K562 (cell line): ENCODE data around the gene COA7. TPM values are rescaled to one million over a fixed set of nuclear protein-coding genes. Genes with fewer than 3 reads are reported as not detected.

ENCODE experiments used
- ATAC-seq: fragments of 200-7000 bp; cut with Tn5 transposase; 3 replicates; pipeline ENCODE4 v1.9.1; 2020; ENCODE audit warnings: moderate library complexity
- BruUV-seq: library from RNA; stranded (reverse); fragments of 400-500 nt; replicated peaks from 2 replicates; lab custom pipeline; 2021; lab: Mats Ljungman, UMichigan
- CTCF ChIA-PET: fragments of 300-600 bp; formaldehyde crosslinking; extraction: SDS; loops from one replicate; lab custom pipeline; 2021; ENCODE audit warnings: low intra/inter-chr PET ratio; lab: Yijun Ruan, JAX
- POLR2A ChIA-PET: fragments of 300-600, 350-650 bp; sonication (Branson Sonifier 250); formaldehyde crosslinking; extraction: SDS; loops from one replicate; lab custom pipeline; 2021; ENCODE audit warnings: antibody characterized with exemption, inconsistent platforms; lab: Yijun Ruan, JAX
- DNase-seq, 4 experiments: peaks; one replicate each; pipeline versions ENCODE4 v3.0.0 to v3.0.0-alpha.2; 2011 to 2018; ENCODE audit warnings: low spot score in 3 of 4, mixed read lengths in 3 of 4; ENCODE audit errors: extremely low read depth in 1 of 4
- FAIRE-seq: peaks from 2 replicates; lab custom pipeline; 2011; peaks lifted over from hg19 to GRCh38; lab: Jason Lieb, UNC
- H2AFZ ChIP-seq: 2 replicates; pipeline ENCODE4 v1.6.0; 2011; ENCODE audit warnings: low read depth, low read length, control low read depth, inconsistent platforms
- H3K27ac ChIP-seq: fragments of 200-600 bp; 3 replicates; pipeline ENCODE4 v1.8.0; 2011; ENCODE audit warnings: low read depth, mild to moderate bottlenecking, control low read depth, inconsistent platforms, low read length, moderate library complexity, mixed read lengths; ENCODE audit errors: extremely low read depth
- H3K27me3 ChIP-seq, 2 experiments: fragments of 300-600 bp in 1 of 2; 2 replicates in 1 of 2; 3 replicates in 1 of 2; pipeline versions ENCODE4 v1.6.0 to v1.8.0; 2011; ENCODE audit warnings: inconsistent platforms in 2 of 2, low read length in 2 of 2, mild to moderate bottlenecking in 1 of 2, mixed read lengths in 1 of 2, moderate library complexity in 1 of 2; ENCODE audit not compliant: control insufficient read depth in 2 of 2, insufficient read depth in 2 of 2
- H3K36me3 ChIP-seq: fragments of 300-600 bp; 3 replicates; pipeline ENCODE4 v1.8.0; 2011; ENCODE audit warnings: mild to moderate bottlenecking, low read length, inconsistent platforms; ENCODE audit not compliant: control insufficient read depth, insufficient read depth
- H3K4me1 ChIP-seq, 2 experiments: fragments of 200-600 bp in 1 of 2; replicated peaks in 1 of 2; 2 replicates in 1 of 2; 3 replicates in 1 of 2; pipeline versions ENCODE4 v1.5.1 to v1.8.0; 2011; ENCODE audit warnings: inconsistent platforms in 2 of 2, low read length in 2 of 2, mild to moderate bottlenecking in 1 of 2, mixed read lengths in 1 of 2, moderate library complexity in 1 of 2; ENCODE audit not compliant: control insufficient read depth in 2 of 2, insufficient read depth in 2 of 2
- H3K4me2 ChIP-seq: 2 replicates; pipeline ENCODE4 v1.6.1; 2011; ENCODE audit warnings: low read length, control low read depth, inconsistent platforms, mixed read lengths; ENCODE audit not compliant: insufficient read depth
- H3K4me3 ChIP-seq: fragments of 200-600 bp; sonication (generic), shearing (Covaris generic); 2 replicates; pipeline ENCODE4 v1.5.1; 2016; ENCODE audit warnings: control low read depth, inconsistent platforms
- H3K79me2 ChIP-seq: fragments of 200-600 bp; 3 replicates; pipeline ENCODE4 v1.8.0; 2011; ENCODE audit warnings: low read length, inconsistent platforms; ENCODE audit not compliant: control insufficient read depth, insufficient read depth
- H3K9ac ChIP-seq, 2 experiments: 2 replicates each; pipeline versions ENCODE4 v1.6.0 to v1.6.1; 2011; ENCODE audit warnings: low read depth in 2 of 2, low read length in 2 of 2, control low read depth in 1 of 2, inconsistent platforms in 1 of 2, mild to moderate bottlenecking in 1 of 2, mixed read lengths in 1 of 2; ENCODE audit not compliant: insufficient read depth in 1 of 2
- H3K9me1 ChIP-seq: one replicate; pipeline ENCODE4 v1.6.0; 2011; ENCODE audit warnings: inconsistent platforms, mild to moderate bottlenecking, low read length, moderate library complexity; ENCODE audit not compliant: control insufficient read depth, insufficient read depth
- H3K9me3 ChIP-seq: replicated peaks from 2 replicates; pipeline ENCODE4 v1.5.1; 2011; ENCODE audit warnings: low read depth, low read length, inconsistent platforms; ENCODE audit not compliant: control insufficient read depth, insufficient read depth
- H4K20me1 ChIP-seq: replicated peaks from 2 replicates; pipeline ENCODE4 v1.6.1; 2011; ENCODE audit warnings: low read length, inconsistent platforms, mixed read lengths; ENCODE audit not compliant: control insufficient read depth, insufficient read depth
- ADNP ChIP-seq: fragments of 200-800 bp; sonication (Bioruptor generic); IDR thresholded peaks from 2 replicates; pipeline ENCODE4 v1.6.1; 2016; ENCODE audit warnings: missing genetic modification characterization, missing compliant biosample characterization
- BCOR ChIP-seq: fragments of 450-650 bp; IDR thresholded peaks from 2 replicates; pipeline ENCODE4 v1.6.1; 2016
- CBX1 ChIP-seq: sonication (generic); IDR thresholded peaks from 2 replicates; pipeline ENCODE4 v1.6.1; 2016; ENCODE audit warnings: antibody characterized with exemption, low read depth, mild to moderate bottlenecking
- KDM1A ChIP-seq, 2 experiments: fragments of 450-650 bp; IDR thresholded peaks; 2 replicates each; pipeline ENCODE4 v1.6.1; 2016; ENCODE audit warnings: mild to moderate bottlenecking in 2 of 2
- NR1H2 ChIP-seq: sonication (generic); formaldehyde crosslinking; IDR thresholded peaks from 2 replicates; pipeline ENCODE4 v1.4.0; 2020; ENCODE audit warnings: mild to moderate bottlenecking, missing genetic modification reagents
- PHF20 ChIP-seq: fragments of 450-650 bp; IDR thresholded peaks from 2 replicates; pipeline ENCODE4 v1.6.1; 2018; ENCODE audit not compliant: partially characterized antibody
- PHTF2 ChIP-seq: fragments of 250-450 bp; sonication (Bioruptor Pico); IDR thresholded peaks from 2 replicates; pipeline ENCODE4 v1.5.0; 2021; ENCODE audit warnings: mild to moderate bottlenecking
- RBM25 ChIP-seq: fragments of 200-400 bp; formaldehyde crosslinking; IDR thresholded peaks from 2 replicates; pipeline ENCODE4 v1.6.1; 2018; ENCODE audit warnings: low read length, low read depth, moderate library complexity; ENCODE audit not compliant: severe bottlenecking
- SMARCA5 ChIP-seq: fragments of 450-650 bp; IDR thresholded peaks from 2 replicates; pipeline ENCODE4 v1.6.1; 2016
- TBP ChIP-seq: optimal IDR thresholded peaks from 2 replicates; pipeline ENCODE3; 2011; ENCODE audit warnings: low read depth, low read length, improper control_type of control experiment
- ZFP36 ChIP-seq: fragments of 150-350 bp; IDR thresholded peaks from 2 replicates; pipeline ENCODE4 v1.6.1; 2018; ENCODE audit warnings: low read length, low read depth; ENCODE audit not compliant: partially characterized antibody
- ZNF384 ChIP-seq: IDR thresholded peaks from 2 replicates; pipeline ENCODE4 v1.6.1; 2012; ENCODE audit warnings: low read depth, low read length, improper control_type of control experiment
- ZNF431 ChIP-seq: sonication (generic); formaldehyde crosslinking; IDR thresholded peaks from 2 replicates; pipeline ENCODE4 v1.8.0; 2022; ENCODE audit warnings: mild to moderate bottlenecking, missing genetic modification reagents
- ZNF444 ChIP-seq: fragments of 250-450 bp; sonication (Bioruptor Pico); IDR thresholded peaks from 2 replicates; pipeline ENCODE4 v1.4.0; 2020; ENCODE audit warnings: mild to moderate bottlenecking, moderate library complexity
- ZNF77 ChIP-seq: fragments of 250-450 bp; sonication (Bioruptor Pico); IDR thresholded peaks from 2 replicates; pipeline ENCODE4 v1.5.0; 2020
- WGBS: fragments of 100-300 bp; shearing (Covaris generic); methylation state at CpG from one replicate; pipeline ENCODE4 v1.1.6; 2016; ENCODE audit warnings: low coverage, mixed read lengths; ENCODE audit not compliant: insufficient coverage; ENCODE audit errors: missing lambda C conversion rate; 5-methylcytosine and 5-hydroxymethylcytosine counted together
- in situ Hi-C: fragments of 300-500 bp; cut with MboI; formaldehyde crosslinking; loops from 4 replicates; pipeline ENCODE4 v1.15.0; 2018; ENCODE audit warnings: inconsistent platforms, mixed read lengths
- intact Hi-C: fragments of 100-400 bp; cut with micrococcal nuclease; formaldehyde crosslinking; loops from 2 replicates; pipeline ENCODE4 v1.14.2; 2022
- polyA plus RNA-seq, 8 experiments: library from polyadenylated mRNA; depleted of rRNA in 4 of 8; stranded (reverse) in 5 of 8; unstranded in 3 of 8; fragments of >200 nt; fragmentation: Nextera tagmentation in 2 of 8; fragmentation: Illumina TruSeq in 1 of 8; extraction: Ambion mirVana in 2 of 8; extraction: Trizol in 1 of 8; gene quantifications; 2 replicates each; pipeline versions ENCODE4 v1.2.1 to v1.2.3, GENCODE V29; 2011 to 2014; ENCODE audit warnings: inconsistent platforms in 1 of 8, missing spikeins in 1 of 8
- total RNA-seq, 7 experiments: library from RNA; depleted of rRNA in 6 of 7; stranded (reverse); fragments of >200 nt in 6 of 7; fragmentation: Illumina TruSeq in 2 of 7; extraction: Trizol in 2 of 7; gene quantifications; 2 replicates each; pipeline versions ENCODE4 v1.2.1 to v1.2.3, GENCODE V29; 2011 to 2021; ENCODE audit warnings: low replicate concordance in 1 of 7

COA7 gene
- total and polyA plus RNA-seq, 9 of the 15 experiments (the other 6 are each of a cell fraction or from before 2014, with no cell fraction given): 19.4 to 82.8 (median 51.0) TPM

GRCh38 chr1:52739699-52740467, 41.7 kb upstream of the COA7 start:
- in situ Hi-C loops: no loop called here
- H3K4me1 ChIP-seq: peaks cover 12 to 13% of the 10 kb centered on the region in 2 experiments; a peak in 4 of 5 replicates
- ChIA-PET POLR2A (interaction anchor here (0.7 to 2.4 kb wide), 5 partner anchors 10 to 39 kb away, joined by 3 to 15 read pairs (median 6); partner anchors contain the start of gene ZYG11B), CTCF (no interaction called here)
- H2AFZ ChIP-seq: no peak overlapping the region
- no peak overlapping the region for H3K4me2 ChIP-seq
- 47% methylated on average over 4 of the region's 4 CpGs for WGBS
- H3K27ac ChIP-seq: no peak overlapping the region
- ATAC-seq (no peak), DNase-seq (no peak), FAIRE-seq (no peak)
- peak; percentile 85 for TF ChIP-seq RBM25
- no peak for TF ChIP-seq ZNF384
- TF ChIP-seq KDM1A (IDR thresholded peaks at IDR 0.05): peak; percentile 19 to 62; a peak in 2 of 4 replicates
- peak; percentile 37 for TF ChIP-seq ZFP36
- TF ChIP-seq BCOR: peak; percentile 72
- TF ChIP-seq SMARCA5: 0 out of 2 replicates have a peak, but pooled peaks have one; percentile 12
- no peak for TF ChIP-seq TBP
- no peak for TF ChIP-seq ZNF77 (CRISPR knock-in tag)
- no peak for TF ChIP-seq ZNF444 (CRISPR knock-in tag)
- TF ChIP-seq ZNF431 (CRISPR knock-in tag): no peak
- peak; percentile 26 for TF ChIP-seq PHF20
- peak; percentile 57 for TF ChIP-seq ADNP (tag)
- TF ChIP-seq NR1H2 (CRISPR knock-in tag): no peak
- TF ChIP-seq PHTF2 (CRISPR knock-in tag): no peak
- 0 out of 2 replicates have a peak, but pooled peaks have one; percentile 27 for TF ChIP-seq CBX1
- intact Hi-C loops: no loop called here
- no peaks in the 10 kb centered on the region for H3K36me3 ChIP-seq
- no peak overlapping the region for H3K4me3 ChIP-seq
- no peak overlapping the region for H3K9ac ChIP-seq
- H3K9me1 ChIP-seq: no peaks in the 10 kb centered on the region
- no peaks in the 10 kb centered on the region for H3K27me3 ChIP-seq
- peaks cover 17% of the 10 kb centered on the region; the same call in 1 of the 3 replicates for H3K79me2 ChIP-seq
- no peaks in the 10 kb centered on the region for H4K20me1 ChIP-seq
- H3K9me3 ChIP-seq: no peaks in the 10 kb centered on the region
- no TSS peak for BruUV-seq
